HG03280 (cell line): Measurements from ENCODE around the gene PDE9A.

Experiments
- ATAC-seq: cut with Tn5 transposase; IDR thresholded peaks from one replicate; pipeline ENCODE4 v1.9.1; 2021; ENCODE audit warnings: mild to moderate bottlenecking, moderate library complexity; ENCODE audit not compliant: unreplicated experiment

Gene PDE9A

DNA sequence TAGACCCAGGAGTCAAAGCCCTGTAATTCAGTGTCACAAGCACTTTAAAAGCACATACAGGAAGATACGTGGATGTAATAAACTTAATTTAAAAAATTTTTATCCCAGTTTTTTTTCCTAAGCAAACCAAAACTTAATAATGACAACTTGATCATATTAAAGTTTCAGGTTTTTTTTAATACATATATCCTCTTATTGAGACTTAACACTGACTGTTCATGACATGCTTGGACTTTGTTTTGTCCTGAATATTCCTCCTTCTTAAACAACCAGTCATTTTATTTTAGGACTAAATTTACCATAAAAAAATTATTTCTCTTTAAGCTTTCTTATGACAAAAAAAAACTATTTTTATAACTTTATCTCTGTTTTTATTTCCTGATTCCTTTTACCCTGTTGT lies 161.8 kb downstream of the PDE9A start:
- no peak for ATAC-seq

- no peak for ATAC-seq
Measured at GRCh38 chr21:42818328-42818749, 164.9 kb downstream of the PDE9A start.

- no peak for ATAC-seq
Measured at GRCh38 chr21:42819861-42820615, 166.6 kb downstream of the PDE9A start.

- ATAC-seq, result no peak
Measured at GRCh38 chr21:42820616-42821465, 167.4 kb downstream of the PDE9A start.
